ENCODE data around the gene NSD2.
"Not testable (repeated sequence)": the region's sequence is repeated elsewhere in the genome, so short reads cannot be mapped to it uniquely, and the experiment has no call there.

NSD2 gene

DNA sequence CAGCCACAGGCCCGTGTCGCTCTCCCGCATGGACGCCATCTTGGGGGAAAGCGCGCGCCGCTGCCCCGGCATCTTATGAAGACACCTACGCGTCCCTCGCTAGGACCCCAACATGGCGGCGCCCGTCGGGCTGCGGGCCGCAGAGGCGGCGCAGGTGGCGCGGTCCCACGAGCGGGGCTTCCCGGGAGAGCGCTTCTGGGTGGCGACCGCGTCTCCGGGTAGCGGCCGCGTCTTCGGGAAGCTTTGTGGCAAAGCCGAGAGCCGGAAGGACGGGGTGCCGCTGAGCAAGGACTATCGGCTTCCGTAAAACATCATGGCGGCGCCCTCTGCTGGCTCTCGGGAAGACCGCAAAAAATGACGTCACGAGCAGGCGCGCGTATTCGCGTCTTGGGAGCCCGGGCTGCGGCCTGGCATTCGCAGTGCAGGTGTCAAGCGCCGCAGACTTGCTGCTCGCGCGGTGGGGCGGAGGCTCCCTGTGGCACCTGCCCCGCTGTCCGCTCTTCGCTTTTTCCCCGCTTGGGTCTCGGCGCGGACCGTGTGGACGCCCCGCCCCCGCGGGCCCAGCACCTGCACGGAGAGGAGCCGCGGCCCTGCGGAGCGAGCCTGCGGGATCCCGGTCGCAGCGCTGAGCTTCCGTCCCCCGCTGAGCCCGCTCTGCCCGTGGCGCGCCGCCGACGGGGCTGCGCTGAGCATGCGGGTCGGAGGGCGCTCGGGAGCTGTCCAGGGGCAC lies 137.9 kb downstream of the NSD2 start, which contains the start of gene NELFA:
NELFA (minus strand) TSS at position 54 of the 730 bp plus-strand sequence; CDS start at position 39, 15 bp downstream.
- peak; percentile 92 to 93 for DNase-seq

DNA sequence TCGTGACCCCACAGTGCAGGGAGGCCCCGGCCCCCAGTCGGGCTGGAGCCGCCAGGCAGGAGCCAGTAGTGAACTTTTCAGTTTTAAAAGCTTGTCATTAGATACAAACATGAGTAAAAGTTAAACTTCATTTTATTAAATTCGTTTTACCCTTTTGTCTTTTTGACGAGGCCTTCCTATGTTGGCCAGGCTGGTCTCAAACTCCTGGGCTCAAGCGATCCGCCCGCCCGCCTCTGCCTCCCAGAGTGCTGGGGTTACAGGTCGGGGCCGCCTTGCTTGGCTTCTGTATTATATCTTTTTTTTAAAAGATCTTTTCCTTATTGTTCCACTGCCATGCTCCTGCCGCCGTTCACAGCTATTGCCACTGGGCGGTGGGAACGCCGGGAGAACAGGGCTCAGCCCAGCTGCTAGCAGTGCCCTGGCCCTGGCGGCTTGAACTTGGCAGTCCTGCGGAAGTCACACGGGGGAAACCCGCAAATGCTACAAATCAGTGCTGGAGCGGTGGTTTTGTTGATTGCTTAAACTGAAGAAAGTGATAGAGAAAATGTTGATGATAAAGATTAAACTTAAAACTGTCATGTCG lies 138.5 kb downstream of the NSD2 start:
- DNase-seq: peak; percentile 32 to 35

DNA sequence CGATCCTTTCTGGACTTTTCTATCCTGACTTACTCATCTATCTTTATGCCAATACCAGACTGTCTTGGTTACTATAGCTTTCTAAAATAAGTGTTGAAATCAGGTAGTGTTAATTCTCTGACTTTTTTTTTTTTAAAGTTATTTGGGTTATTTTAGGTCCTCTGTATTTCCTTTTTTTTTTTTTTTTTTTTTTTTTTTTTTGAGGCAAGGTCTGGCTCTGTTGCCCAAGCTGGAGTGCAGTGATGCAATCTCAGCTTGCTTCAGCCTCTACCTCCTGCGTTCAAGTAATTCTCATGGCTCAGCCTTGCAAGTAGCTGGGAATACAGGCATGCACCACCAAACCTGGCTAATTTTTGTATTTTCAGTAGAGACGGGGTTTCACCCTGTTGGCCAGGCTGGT lies 140.4 kb downstream of the NSD2 start:
- no peak for DNase-seq

DNA sequence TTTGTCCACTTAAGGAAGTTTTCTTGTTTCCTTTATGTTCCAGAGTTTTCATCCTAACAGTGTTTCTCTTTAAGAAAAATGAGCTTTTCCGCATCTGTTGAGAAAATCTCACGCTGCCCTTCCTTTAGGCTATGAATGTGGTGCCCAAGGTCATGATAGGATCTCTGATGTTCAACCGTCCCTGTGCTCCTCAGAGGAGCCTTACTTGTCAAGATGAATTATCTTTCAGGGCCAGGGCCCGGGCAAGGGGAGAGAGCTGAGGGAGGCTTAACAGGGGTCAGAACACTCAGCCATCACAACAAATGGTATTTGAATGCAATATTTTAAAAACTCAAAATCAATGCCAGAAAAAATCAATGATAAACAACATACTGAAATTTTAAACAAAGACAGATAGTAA lies 143.8 kb downstream of the NSD2 start:
- DNase-seq: no peak

DNA sequence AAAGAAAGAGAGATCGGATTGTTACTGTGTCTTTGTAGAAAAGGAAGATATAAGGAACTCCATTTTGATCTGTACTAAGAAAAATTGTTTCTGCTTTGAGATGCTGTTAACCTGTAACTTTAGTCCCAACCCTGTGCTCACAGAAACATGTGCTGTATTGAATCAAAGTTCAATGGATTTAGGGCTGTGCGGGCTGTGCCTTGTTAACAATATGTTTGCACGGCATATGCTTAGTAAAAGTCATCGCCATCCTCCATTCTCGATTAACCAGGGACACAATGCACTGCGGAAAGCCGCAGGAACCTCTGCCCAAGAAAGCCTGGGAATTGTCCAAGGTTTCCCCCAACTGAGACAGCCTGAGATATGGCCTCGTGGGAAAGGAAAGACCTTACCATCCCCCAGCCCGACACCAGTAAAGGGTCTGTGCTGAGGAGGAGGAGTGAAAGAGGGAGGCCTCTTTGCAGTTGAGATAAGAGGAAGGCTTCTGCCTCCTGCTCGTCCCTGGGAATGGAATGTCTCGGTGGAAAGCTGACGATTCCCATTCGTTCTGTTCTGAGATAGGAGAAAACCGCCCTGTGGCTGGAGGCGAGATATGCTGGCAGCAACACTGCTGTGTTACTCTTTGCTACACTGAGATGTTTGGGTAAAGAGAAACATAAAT lies 150.3 kb downstream of the NSD2 start:
- not testable (repeated sequence) for DNase-seq

DNA sequence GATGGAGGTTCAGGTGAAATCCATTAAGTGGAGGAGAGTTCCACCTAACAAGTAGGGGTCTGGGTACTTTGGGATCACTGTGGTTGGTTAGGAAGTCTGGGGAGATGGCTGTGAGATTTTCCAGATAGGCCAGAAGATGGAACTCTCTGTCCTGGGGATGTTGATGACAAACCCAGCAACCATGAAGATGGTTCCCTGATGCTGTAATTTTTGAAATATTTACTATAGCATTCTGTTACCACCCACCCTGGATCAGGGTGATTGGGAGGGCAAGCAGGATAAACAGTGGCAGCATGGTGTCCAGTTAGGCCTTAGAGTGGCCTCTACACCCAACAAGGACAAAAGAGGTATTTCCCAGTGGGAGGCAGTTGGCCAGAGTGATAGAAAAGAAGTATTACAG lies 153.5 kb downstream of the NSD2 start:
- DNase-seq: no peak

DNA sequence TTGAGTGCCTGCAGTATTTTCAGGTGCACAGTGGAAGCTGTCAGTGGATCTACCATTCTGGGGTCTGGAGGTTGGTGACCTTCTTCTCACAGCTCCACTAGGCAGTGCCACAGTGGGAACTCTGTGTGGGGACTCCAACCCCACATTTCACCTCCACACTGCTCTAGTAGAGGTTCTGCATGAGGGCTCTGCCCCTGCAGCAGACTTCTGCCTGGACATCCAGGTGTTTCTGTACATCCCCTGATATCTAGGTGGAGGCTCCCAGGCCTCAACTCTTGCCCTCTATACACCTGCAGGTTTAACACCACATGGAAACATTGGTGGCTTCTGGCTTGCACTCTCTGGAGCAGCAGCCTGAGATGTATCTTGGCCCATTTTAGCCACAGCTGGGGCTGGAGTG lies 154.6 kb downstream of the NSD2 start:
- no peak for DNase-seq

DNA sequence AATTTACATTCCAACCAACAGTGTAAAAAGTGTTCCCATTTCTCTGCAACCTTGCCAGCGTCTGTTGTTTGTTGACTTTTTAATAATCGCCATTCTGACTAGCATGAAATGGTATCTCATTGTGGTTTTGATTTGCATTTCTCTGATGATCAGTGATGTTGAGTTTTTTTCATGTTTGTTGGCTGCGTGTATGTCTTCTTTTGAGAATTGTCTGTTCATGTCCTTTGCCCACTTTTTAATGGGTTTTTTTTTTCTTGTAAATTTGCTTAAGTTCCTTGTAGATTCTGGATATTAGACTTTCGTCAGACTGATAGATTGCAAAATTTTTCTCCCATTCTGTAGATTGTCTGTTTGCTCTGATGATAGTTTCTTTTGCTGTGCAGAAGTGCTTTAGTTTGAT lies 155.9 kb downstream of the NSD2 start:
- not testable (repeated sequence) for DNase-seq

DNA sequence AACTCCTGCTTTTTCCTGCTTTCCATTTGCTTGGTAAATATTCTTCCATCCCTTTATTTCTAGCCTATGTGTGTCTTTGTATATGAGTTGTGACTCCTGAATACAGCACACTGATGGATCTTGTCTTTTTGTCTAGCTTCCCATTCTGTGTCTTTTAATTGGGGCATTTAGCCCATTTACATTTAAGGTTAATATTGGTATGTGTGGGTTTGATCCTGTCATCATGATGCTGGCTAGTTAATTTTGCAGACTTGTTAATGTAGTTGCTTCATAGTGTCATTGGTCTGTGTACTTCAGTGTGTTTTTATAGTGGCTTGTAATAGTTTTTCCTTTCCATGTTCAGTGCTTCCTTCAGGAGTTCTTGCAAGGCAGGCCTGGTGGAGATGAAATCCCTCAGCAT lies 160.0 kb downstream of the NSD2 start:
- not testable (repeated sequence) for DNase-seq

All from stimulated activated CD4-positive, alpha-beta T cell treated with anti-CD3 and anti-CD28 coated beads, Interleukin-2, amount 100 ng/mL, for 48 hours (primary cell).